Spleen (tissue), 7 donors: ENCODE measurements around the gene SLC30A1.

ENCODE experiments used
- CTCF ChIP-seq, 11 experiments: fragments of 200-600 bp in 7 of 11; fragments of 450-650 bp in 4 of 11; sonication (generic) in 4 of 11; IDR thresholded peaks in 8 of 11; conservative IDR thresholded peaks in 3 of 11; 1 replicate in 7 of 11; 2 replicates in 4 of 11; pipeline versions ENCODE4 v1.4.0 to v1.8.0; 2016 to 2021; ENCODE audit warnings: antibody characterized with exemption in 11 of 11, inconsistent platforms in 4 of 11, mild to moderate bottlenecking in 1 of 11
- POLR2A ChIP-seq, 3 donors: fragments of 450-650 bp; IDR thresholded peaks; one replicate each; pipeline ENCODE4 v1.5.1; 2017; ENCODE audit warnings: antibody characterized with exemption in 3 of 3, mild to moderate bottlenecking in 1 of 3
- donor health status: DM: no; HTN: no; CAD: no; lungs with moderate emphysema.
- donor health status: DM: no; HTN: no; CAD: no.
- donor health status: DM: no; HTN: no; CAD: no.

- TF ChIP-seq POLR2A (IDR thresholded peaks at IDR 0.05) (no peak), CTCF (IDR thresholded peaks at IDR 0.05 in 8 of 11, conservative IDR thresholded peaks at IDR 0.05 in 3 of 11) (no peak)
Observed at GRCh38 chr1:211598514-211598913, 19.6 kb upstream of the SLC30A1 start.
